H7 (cell line): ENCODE measurements around the gene TBCEL. TPM values are rescaled to one million over a fixed set of nuclear protein-coding genes. Genes with fewer than 3 reads are reported as not detected.

ENCODE experiments used
- total RNA-seq: library from RNA; depleted of rRNA; stranded (reverse); fragments of >200 nt; shearing (Covaris generic); gene quantifications from 2 replicates; pipeline ENCODE4 v1.2.3, GENCODE V29; 2014; rRNA removed

TBCEL gene
- total RNA-seq, 1 experiment from 2014 or later, result 7.4 TPM

Other genes starting within 250 kb of the TBCEL start
- gene TECTA, start 77.1 kb downstream of the TBCEL start, total RNA-seq, result 0.22 and 0.28 TPM in 2 replicates